Fibroblast of peridontal ligament (primary cell): ENCODE measurements around the gene B3GALT6.

Experiments
- DNase-seq: peaks from one replicate; pipeline ENCODE4 v3.0.0-alpha.2; 2010; ENCODE audit errors: extremely low read depth

B3GALT6 gene

DNA sequence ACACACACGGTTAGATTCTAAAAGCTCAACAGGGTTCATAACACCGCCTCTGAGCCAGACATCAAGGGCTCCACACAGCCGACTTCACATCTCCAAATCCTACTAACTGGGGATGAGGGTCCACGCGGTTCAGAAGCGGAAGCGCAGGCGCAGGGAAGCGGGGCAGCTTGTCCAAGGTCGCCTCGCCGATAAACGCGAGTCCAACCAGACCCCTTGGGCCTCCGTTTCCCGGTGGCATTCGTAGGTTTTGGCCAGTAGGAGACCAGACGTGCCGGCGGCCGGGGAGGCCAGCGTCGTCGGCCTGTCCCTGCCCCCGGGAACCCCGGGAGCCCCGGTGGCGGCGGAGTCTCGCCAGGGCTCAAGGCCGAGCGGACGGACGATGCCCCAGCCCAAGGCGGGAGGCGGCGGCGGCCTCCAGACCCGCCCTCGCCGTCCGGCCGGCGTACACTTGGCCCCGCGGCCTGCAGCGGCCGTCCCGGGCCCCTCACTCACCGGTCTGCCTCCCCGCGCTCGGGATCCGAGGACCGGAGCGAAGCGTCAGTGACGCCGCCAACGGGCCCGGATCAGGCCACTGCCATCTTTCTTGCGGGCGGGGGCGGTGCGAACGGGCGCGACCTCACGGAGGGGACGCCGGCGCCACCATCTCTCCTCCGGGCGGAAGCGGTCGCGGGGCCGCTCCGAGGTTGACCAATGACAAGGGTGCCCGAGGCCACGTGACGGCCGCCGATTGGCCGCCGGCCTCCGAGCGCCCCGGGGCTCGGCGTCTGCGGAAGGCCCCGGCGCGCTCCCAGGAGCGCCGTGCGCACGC lies 433 bp upstream of the B3GALT6 start, which contains the start of gene SDF4:
Gene SDF4 (minus strand): TSS at position 602 of the 808 bp plus-strand sequence. CDS start 3,229 bp downstream, outside the sequence.
- DNase-seq = peak; percentile 94

DNA sequence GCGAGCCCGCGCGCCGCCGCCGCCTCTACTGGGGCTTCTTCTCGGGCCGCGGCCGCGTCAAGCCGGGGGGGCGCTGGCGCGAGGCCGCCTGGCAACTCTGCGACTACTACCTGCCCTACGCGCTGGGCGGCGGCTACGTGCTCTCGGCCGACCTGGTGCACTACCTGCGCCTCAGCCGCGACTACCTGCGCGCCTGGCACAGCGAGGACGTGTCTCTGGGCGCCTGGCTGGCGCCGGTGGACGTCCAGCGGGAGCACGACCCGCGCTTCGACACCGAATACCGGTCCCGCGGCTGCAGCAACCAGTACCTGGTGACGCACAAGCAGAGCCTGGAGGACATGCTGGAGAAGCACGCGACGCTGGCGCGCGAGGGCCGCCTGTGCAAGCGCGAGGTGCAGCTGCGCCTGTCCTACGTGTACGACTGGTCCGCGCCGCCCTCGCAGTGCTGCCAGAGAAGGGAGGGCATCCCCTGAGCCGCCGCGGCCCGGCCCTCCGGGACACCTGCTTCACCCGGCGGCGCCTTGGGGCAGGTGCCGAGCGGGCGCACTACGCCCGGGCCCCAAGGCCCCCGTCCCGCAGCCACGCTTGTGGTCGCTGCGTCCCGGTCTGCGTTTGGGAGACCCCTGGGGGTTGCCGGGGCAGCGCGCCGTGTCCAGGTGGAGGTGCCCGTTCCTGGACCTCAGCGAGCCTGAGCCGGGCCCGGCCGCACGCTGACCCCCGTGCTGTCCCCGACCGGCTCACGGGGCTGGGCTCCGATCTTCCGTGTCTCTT lies 944 bp downstream of the B3GALT6 start:
- DNase-seq = no peak

DNA sequence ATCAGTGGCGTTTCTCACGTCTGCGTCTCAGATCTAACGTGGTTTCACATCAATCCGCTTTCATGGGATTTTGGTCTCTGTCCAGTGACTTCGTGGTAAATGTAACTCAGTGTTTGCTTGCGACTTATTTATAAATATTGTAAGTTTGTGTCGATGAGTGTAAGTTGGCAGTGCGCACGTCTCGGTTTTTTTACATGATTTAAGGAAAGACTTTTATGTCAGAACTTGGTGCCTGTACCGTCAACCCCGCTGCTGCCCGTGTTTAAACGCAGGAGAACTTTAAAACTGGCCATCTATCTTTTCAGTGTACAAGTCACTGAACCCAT lies 1.5 kb downstream of the B3GALT6 start:
- no peak for DNase-seq

DNA sequence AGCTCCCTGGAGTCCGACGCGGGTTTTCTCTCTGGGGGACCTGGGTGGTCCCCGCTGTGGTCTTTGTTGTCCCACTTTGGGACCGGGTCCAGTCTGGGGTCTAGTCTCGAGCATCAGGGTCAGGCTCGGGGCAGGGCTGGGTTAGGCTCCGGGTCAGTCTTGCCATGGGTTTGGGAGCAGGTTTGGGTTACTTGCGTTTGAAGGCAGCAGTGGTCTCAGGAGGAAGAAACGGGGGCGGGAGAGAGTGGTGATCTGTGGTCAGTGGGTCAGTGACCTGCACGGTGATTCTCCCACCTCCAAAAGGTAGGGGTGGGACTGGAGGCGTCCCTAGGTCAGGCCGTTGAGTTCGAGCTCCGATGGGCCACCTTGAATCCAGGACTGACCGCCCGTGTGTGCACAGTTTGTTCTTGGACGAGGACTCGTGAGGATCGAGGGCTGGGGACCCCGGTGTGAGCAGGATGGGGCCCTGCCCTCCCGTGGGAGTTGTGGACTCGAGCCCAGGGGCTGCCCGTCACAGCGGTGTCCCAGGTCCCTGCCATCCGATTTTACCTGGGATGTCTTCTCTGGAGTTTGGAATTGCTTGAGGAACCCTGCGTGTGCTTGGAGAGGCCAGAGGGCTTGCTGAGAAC lies 2.3 kb downstream of the B3GALT6 start:
- DNase-seq = no peak

DNA sequence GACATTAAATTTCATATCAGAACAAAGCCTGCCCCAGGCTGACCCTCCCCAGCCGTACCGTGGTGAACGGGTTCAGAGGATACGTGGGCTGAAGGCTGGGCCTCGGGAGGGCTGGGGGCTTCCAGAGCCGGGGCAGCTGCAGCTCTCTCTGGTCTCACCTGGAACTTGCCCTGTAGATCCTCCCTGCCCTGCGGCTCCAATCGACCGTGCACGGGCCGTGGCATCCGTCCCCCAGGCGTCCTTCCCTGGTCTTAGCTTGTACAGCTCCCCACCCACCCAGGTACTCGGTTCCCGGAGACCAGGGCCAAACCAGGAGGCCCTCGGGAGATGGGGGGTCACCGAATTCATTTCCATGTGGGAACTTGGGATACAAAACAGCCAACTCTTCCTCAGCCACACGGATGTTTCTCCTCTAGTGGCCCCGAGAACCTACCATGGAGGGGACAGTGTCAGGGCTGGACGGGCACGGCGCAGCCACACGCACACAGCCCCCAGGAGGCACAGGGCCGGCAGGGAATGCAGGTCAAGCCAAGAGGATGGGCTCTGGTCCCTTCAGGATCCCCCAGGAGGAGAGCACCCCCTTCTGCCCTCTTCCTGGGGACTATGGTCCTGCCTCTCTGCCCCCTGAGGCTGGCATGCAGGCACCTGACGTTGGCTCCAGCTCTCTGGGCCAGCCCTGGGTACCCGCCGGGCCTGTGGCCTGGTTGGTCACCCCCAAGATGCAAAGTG lies 3.1 kb downstream of the B3GALT6 start:
- no peak for DNase-seq

DNA sequence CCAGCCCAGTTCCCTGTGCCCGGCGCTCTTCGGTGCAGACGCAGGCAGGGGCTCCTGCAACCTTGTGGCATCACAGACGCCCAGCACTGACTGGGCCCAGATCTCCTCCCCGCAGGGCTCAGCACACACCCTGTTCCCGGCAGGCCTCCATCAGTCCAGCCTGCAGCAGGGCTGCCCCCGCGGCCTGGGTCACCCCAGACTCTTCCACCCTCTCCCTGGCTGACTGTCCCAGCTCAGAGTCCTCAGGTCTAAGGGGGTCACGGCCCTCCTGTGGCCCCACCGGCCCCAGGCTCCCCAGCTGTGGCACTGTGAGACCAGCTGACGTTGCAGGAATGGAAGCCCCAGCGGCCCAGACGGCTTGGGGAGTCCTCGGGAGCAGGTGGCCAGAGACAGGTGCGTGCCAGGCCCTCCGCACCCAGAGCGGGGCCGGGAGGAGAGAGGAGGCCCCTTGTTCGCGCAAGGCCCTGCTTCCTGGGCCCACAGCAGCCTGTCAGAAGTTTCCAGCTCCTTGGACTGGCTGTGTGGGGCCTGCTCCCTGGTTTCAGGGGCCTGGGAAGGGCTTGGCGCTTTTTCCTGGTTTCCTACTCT lies 4.2 kb downstream of the B3GALT6 start:
- DNase-seq = no peak

DNA sequence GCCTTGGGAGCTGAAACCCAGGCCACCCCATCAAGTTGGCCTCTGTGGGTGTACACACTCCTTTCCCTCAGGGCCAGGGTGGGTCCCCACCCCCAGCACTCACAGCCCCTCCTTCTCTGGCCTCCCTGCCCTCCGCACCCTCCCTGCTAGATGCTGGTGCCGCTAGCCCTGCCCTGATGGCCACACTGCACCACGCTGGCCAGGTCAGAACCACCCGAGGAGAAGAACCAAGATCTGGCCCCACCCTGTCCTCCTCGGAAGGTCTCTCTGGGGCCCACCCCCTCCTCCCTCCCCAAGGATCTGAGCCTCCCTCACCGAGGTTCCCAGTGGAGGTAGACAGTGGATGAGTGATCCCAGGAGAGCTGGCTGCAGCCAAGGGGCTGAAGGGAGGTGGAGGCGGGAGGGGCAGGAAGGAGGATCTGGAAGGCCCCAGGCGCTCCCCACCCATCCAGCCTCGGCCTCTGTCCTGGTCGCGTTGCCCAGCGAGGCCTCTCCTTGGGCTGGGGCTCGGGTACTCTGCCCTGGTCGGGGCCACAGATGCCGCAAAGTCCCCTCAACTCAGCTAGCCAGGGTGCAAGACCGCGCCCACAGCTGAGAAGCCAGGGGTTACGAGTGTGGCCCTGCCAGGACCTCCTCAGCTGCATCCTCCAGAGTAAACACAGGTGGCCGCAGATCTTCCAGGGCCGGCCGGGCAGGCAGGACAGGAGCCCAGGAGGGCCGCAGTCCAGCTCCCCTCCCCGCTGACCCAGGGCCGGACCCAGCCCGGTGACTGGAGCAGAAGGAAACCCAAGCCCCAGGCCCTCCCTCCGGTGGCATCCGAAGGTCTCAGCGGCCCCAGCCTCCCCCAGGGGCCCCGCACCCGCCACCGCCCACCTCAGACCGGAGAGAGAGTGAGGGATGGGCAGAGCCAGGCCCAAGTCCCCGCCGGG lies 5.2 kb downstream of the B3GALT6 start:
- no peak for DNase-seq

DNA sequence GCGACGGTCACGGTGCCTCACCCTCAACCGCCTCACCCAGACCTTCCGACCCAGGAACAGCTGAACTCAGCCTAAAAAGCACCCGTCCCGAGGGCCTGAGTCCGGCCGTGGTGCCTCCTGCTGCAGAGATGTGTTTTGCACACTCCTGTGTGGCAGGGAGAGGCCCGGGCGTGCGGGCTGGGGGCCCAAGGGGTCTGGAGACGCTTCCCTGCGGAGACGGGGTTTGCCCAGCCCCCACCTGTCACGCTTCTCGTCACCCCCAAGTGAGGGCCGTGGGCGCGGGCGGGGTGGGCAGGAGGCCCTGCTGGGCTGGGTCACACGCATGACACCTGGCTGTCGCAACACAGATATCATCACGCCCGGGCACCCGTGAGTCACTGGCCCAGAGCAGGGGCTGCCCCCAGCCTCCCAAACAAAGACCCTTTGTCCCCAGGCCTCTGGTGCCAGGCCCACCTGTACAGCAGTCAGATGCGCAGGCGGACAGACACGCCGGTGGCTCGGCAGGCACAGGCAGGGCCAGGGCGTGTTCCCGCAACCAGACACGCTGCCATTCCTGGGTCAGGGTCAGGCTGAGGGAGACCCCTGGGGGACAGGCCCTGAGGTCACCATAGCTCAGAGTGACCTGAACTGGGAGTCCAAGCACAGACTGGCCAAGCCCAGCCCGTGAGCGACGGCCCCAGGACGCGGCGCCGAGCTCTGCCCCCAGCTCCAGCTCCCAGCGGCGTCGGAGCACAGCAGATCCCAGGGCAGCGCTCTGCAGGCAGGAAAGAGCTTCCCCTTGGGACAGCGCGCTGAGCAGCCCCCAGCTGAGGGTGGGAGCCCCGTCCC lies 6.1 kb downstream of the B3GALT6 start:
- DNase-seq = no peak

DNA sequence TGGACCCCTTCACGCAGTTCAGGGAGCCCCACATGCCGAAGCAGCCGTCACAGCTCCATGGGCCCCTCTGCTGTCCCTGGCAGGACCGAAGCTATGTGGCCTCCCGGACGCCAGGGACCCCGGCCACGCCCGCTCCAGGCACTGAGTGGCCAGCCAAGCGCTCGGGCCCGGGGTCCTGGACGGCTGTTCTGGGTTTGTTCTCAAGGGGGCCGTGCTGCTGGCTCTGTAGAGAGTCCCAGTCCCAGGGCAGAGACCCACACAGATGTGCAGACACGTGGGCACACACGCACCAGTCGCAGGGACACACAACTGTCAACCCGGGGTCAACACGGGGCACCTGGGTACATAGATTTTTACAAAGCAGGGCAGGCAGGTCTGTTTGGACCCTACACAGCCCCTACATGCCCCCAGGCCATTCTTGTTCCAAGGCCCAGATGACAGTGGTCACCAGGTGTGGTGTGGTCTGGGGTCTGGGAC lies 6.7 kb downstream of the B3GALT6 start:
- DNase-seq = no peak

DNA sequence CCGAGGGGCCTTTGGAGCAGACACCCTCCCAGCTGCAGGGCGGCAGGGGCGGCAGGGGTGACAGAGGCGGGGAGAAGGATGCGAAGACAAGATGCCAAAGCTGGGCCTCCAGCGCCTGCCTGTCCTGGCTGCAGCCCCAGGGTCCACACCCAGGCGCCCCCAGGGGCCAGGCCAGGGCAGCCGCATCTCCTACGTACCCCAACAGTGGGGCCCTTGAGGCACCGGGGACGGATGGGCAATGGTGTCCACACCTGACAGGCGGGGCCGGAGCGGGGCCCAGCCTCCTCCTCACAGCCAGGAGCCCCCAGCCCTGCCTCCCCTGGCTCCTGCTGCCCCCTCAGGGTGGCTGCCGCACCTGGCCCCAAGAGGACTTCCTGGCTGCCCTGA lies 7.2 kb downstream of the B3GALT6 start:
- DNase-seq = no peak

DNA sequence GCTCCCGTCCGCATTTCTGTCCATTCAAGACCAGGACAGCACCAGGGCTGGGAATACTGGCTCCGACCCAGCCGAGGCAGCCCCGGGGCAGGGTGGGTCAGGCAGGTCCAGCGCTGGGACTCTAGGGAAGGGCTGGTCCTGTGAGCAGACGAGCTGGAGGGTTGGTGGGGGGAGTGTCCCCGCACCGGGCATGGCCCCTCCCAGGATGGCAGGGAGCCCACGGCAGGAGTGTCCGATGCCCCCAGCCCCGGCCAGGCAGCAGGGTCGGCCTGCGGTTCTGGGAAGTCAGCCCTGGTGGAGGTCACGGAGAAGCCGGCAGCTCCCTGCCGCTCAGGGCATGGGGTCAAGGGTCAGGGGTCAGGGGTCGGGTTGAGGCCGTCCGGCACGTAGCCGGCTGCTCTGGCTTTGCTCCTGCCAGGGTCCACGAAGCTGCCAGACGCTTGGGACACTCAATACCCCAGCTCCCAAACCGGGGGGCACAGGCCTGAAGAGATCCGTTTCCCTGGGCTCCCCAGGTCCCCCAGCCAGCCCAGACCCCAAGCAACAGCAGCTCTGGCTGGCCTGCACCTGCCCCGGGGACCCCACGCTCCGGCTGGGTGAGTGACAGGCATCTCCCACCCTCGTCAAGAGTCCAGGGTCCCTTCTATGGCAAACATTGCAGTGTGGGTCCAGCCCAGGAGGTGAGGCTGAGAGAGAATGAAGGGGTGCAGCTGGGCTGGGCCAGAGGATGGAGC lies 7.7 kb downstream of the B3GALT6 start:
- no peak for DNase-seq

DNA sequence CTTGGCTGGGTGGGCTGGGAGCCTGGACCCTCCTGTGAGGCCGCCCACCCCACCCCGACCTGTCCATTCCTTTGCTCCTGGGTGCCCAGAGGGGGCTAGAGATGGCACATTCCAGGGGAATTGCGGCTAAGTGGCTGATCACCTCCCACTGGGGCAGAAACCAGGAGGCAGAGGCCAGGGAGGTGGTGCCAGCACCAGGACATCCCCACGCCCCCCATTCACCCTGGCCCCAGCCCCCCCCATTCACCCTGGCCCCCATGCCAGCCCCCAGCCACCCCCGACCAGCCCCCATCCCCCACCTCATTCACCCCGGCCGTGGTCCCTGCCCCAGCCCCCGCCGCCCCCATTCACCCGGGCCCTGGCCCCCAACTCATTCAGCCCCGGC lies 8.3 kb downstream of the B3GALT6 start:
- DNase-seq = no peak

DNA sequence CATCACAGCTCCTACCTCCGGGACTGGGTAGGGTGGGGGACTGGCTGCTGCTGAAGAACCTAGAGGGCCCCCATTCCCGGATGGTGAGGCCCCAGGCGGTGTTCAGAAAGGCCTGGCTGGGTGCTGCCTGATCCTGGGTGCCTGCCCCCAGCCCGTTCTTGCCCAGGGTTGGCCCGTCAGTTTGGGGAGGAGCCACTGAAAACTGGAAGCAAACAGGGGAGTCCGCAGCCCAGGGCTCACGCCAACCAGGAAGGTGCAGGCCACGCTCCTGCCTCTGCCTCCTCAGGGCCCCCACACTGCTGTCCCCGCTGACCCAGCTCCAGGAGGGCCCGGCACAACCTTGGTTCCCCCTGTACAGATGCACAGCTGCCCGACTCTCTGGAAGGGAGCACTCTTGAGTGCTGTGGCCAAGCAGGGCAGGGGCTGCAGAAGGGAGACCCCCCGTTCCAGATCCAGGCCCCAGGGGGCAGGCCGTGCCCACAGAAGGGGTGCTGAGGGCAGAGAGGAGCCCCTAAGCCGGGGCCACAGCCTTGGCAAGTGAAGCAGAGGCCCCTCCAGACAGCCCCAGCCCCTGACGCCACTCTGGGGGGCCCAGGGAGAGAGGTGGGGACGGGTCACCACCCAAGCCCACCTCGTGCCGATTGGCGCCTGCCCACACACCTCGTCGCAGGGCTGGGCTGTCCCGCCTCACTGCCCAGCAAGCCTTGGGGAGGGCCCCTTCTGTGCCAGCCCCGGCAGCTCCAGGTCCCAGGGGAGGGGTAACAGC lies 9.0 kb downstream of the B3GALT6 start:
- no peak for DNase-seq

DNA sequence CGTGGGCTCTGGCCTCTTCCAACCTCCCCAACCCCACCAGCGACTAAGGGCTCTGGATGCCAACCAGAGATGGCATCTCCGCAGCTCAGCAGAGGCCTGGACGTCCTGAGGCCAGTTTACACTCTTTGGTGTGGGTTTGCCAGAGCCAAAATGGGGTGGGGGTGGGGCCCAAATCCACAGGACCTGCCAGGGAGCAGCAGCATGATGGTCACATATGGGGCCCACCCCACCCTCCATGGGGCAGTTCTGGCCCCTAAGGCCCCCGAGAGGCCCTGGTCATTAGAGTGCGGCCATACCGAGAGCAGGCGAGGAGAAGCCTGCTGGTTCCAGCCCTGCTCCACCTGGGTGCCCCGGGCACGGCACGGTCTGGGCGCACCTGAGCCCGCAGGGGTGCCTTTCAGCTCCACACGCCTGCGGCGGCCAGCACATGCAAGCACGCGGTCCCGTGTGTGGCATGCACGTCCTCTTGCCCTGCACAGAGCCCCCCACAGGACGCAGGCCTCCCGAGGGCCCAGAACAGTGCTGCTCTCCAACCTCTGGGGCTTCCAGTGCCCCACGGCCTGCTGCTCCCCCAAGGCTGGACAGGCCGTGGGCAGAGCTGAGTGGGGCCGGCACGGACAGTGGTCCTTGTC lies 9.7 kb downstream of the B3GALT6 start:
- no peak for DNase-seq

DNA sequence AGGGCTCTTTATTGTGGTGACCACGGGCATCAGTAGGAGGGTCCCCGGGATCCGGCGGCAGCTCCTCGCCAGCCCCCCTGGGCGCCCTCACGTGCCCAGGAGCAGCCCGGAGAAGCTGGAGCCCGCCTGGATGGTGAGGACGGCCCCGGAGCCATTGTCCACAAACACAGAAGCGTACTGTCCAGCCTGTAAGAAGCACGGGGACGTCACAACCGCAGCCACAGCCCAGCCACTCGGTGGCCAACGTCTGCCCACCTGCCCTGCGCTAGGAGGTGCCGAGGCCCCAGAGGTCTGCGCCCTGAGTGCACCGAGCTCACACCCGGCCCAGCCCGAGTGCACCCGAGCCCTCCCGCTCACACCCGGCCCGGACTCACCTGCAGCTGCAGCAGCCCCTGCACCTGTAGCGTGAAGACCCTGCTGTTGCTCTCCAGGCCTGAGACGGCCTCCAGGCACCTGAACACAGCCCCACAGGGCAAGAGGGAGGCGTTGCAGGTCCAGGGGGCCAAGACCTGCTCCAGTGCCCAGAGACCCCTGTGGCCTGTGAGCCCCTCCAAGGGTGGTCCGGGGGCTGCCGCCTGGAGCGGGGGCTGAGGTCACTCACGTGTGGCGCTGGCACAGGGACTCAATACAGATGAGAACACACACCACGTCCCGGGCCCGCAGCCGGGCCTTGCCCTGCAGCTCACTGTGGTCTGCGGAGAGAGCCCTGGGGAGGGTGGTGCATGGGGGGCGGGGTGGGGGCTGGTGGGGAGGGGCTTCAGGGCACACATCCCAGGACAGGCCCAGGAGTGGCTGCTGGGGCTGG lies 10.6 kb downstream of the B3GALT6 start:
- DNase-seq = no peak

DNA sequence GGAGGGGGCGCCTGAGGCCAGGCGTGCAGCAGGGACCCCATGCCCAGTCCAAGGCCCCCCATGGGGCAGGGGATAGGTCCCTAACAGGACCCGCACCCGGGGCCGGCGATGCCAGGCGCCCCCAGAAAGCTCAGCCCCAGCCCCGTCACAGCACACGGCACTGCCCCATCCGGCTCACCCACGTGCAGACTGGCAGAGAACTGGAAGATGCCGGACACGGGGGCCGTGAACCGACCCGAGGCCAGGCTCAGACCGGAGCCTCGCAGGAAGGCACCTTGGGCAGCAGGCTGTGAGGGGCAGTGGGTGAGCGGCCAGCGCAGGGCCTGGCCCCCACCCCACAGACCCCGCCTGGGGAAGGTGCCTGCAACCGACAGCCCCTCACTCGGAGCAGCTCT lies 11.2 kb downstream of the B3GALT6 start:
- DNase-seq = no peak

DNA sequence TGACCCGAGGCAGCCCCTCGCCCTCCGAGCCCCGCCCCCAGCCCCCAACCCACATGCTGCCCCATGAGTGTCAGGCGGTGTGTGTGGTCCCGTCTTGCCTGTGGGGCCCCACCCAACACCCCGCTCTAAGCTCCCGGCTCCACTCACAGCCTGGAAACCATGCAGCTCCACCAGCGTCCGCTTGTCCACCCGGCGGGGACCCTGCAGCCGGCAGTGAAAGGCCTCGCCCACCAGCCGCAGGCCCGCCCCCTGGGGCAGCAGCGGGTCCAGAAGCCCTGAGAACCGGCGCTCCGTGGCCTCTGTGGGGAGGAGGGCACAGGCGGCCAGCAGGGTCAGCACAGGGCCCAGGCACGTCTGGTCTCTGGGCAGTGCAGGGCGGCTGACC lies 11.8 kb downstream of the B3GALT6 start:
- no peak for DNase-seq
